Ishikawa (cell line): ENCODE data around the gene RGS7.

Experiments used
- CEBPB ChIP-seq: IDR thresholded peaks from 2 replicates; pipeline ENCODE4 v1.6.1; 2012
- CREB1 ChIP-seq: IDR thresholded peaks from 2 replicates; pipeline ENCODE4 v1.6.1; 2012; ENCODE audit warnings: low read depth
- EGR1 ChIP-seq: IDR thresholded peaks from 2 replicates; pipeline ENCODE4 v1.6.1; 2012
- EP300 ChIP-seq: IDR thresholded peaks from 2 replicates; pipeline ENCODE4 v1.6.1; 2012; ENCODE audit warnings: borderline replicate concordance
- FOXM1 ChIP-seq: IDR thresholded peaks from 2 replicates; pipeline ENCODE4 v1.6.1; 2012; ENCODE audit warnings: low read depth, borderline replicate concordance
- MAX ChIP-seq: IDR thresholded peaks from 2 replicates; pipeline ENCODE4 v1.6.1; 2012
- NFIC ChIP-seq: IDR thresholded peaks from 2 replicates; pipeline ENCODE4 v1.6.1; 2012
- RAD21 ChIP-seq: IDR thresholded peaks from 2 replicates; pipeline ENCODE4 v1.6.1; 2012; ENCODE audit warnings: low read depth
- REST ChIP-seq: IDR thresholded peaks from 2 replicates; pipeline ENCODE4 v1.6.1; 2012; ENCODE audit warnings: low read depth, mild to moderate bottlenecking
- TAF1 ChIP-seq: IDR thresholded peaks from 2 replicates; pipeline ENCODE4 v1.6.1; 2012; ENCODE audit warnings: low read depth, mild to moderate bottlenecking
- TCF12 ChIP-seq: IDR thresholded peaks from 2 replicates; pipeline ENCODE4 v1.6.1; 2012; ENCODE audit warnings: low read depth
- TEAD4 ChIP-seq: IDR thresholded peaks from 2 replicates; pipeline ENCODE4 v1.6.1; 2012
- USF1 ChIP-seq: IDR thresholded peaks from 2 replicates; pipeline ENCODE4 v1.6.1; 2012
- YY1 ChIP-seq: IDR thresholded peaks from 2 replicates; pipeline ENCODE4 v1.6.1; 2012; ENCODE audit warnings: low read depth
- ZBTB7A ChIP-seq: IDR thresholded peaks from 2 replicates; pipeline ENCODE4 v1.6.1; 2012; ENCODE audit warnings: low read depth

Gene RGS7

GRCh38 chr1:240968864-240969263 lies 388.1 kb downstream of the RGS7 start:
- TF ChIP-seq RAD21 = no peak
- no peak for TF ChIP-seq NFIC
- TF ChIP-seq EP300 = no peak
- no peak for TF ChIP-seq REST
- TF ChIP-seq CEBPB = no peak
- TF ChIP-seq TCF12 = no peak
- TF ChIP-seq EGR1 = no peak
- no peak for TF ChIP-seq YY1
- TF ChIP-seq USF1 = no peak
- TF ChIP-seq TEAD4 = no peak
- no peak for TF ChIP-seq TAF1
- TF ChIP-seq MAX = no peak
- no peak for TF ChIP-seq ZBTB7A
- TF ChIP-seq FOXM1 = no peak
- no peak for TF ChIP-seq CREB1

GRCh38 chr1:240967070-240967724 lies 389.8 kb downstream of the RGS7 start:
- TF ChIP-seq MAX (no peak), TAF1 (no peak), USF1 (no peak), YY1 (no peak), FOXM1 (no peak), TEAD4 (no peak), EP300 (no peak), CEBPB (no peak), RAD21 (no peak), TCF12 (no peak), CREB1 (no peak), ZBTB7A (no peak), NFIC (no peak), REST (no peak), EGR1 (no peak)

GRCh38 chr1:240965581-240966091 lies 391.4 kb downstream of the RGS7 start:
- TF ChIP-seq TEAD4 (no peak), REST (no peak), ZBTB7A (no peak), CEBPB (no peak), NFIC (no peak), MAX (no peak), EP300 (no peak), EGR1 (no peak), CREB1 (no peak), YY1 (no peak), FOXM1 (no peak), RAD21 (no peak), TCF12 (no peak), TAF1 (no peak), USF1 (no peak)
